ENCODE results near the gene WASHC4.
A peak's percentile ranks its signal among the peaks of the same experiment; 100 is the strongest.
"Not testable (repeated sequence)": the region's sequence is repeated elsewhere in the genome, so short reads cannot be mapped to it uniquely, and the experiment has no call there.

WASHC4 gene

DNA sequence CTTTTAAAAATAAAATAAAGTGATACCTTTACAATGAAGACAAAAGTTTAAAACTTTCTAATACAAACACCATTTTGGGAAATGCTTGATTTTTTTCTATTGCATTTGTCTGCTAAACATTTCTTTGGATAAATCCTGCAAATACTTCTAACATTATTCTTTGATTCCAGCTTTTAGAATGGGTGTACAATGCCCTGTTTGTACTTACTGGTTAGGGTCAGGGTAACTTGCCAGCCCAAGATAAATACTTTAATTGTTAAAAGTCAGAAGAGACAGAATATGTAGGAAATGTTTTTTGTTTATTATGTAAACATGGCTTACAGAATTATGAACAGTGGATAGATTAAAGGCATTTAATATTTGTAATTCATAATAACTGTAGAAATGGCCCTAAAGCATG is 60.5 kb downstream of the WASHC4 start:
- DNase-seq (ENCODE audit: low spot score): no peak

DNA sequence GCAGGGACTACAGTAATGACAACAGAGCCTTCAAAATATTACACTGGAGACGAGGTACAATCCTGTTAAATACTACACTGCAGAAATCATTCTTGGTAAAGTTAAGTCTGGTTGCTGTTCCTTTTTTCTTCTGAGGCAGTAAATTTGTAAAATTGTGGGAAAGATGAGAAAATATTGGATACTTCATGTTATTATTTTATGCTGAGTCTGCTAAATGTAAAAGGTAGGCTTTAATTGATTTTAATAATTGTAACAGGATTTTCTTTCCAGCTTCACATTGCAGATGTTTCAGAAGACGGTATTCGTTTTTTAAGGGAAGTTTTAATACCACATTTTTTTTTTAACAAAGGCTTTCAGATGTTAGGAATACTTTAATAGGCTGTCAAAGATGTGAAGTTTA is 62.6 kb downstream of the WASHC4 start:
- DNase-seq (ENCODE audit: low spot score): no peak

GRCh38 chr12:105171691-105172436 is 64.3 kb downstream of the WASHC4 start:
- DNase-seq (ENCODE audit: low spot score): no peak

DNA sequence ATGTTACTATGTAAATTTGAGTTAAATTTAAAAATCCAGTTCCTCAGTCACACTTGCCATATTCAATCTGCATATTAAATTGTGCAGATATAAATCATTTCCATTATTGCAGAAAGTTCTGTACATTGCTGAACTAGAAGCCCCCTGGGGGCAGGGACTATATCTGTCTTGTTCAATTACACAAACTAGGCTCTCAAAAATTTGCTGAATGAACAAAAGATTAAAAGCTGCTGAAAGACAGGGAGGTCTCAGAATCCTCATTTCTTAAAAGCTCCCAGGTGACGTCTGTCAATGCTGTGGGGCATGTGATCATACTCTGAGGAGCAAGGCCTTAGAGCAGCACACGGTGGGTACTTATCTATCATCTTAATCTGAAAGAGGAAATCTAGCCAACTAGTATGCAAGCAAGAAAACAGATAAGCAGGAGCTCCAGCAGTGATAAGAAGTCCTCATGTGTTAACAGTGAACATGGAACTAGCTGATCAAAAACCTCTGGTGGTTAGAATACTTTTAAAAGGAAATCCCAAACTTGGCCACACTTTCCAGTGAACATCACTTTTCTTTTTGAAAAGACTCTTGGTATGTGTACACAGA is 68.0 kb downstream of the WASHC4 start:
- DNase-seq (ENCODE audit: low spot score): no peak

GRCh38 chr12:105177208-105177607 is 69.7 kb downstream of the WASHC4 start:
- DNase-seq (ENCODE audit: low spot score): no peak

- not testable (repeated sequence) for DNase-seq (ENCODE audit: low spot score)
These were observed 71.6 kb downstream of the WASHC4 start for GRCh38 chr12:105179114-105179513.

DNA sequence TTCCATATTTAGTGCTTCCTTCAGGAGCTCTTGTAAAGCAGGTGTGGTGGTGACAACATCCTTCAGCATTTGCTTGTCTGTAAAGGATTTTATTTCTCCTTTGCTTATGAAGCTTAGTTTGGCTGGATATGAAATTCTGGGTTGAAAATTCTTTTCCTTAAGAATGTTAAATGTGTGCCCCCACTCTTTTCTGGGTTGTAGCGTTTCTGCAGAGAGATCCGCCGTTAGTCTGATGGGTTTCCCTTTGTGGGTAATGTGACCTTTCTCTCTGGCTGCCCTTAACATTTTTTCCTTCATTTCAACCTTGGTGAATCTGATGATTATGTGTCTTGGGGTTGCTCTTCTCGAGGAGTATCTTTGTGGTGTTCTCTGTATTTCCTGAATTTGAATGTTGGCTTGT is 75.9 kb downstream of the WASHC4 start:
- not testable (repeated sequence) for DNase-seq (ENCODE audit: low spot score)

GRCh38 chr12:105183976-105184375 is 76.4 kb downstream of the WASHC4 start:
- DNase-seq (ENCODE audit: low spot score): not testable (repeated sequence)

DNA sequence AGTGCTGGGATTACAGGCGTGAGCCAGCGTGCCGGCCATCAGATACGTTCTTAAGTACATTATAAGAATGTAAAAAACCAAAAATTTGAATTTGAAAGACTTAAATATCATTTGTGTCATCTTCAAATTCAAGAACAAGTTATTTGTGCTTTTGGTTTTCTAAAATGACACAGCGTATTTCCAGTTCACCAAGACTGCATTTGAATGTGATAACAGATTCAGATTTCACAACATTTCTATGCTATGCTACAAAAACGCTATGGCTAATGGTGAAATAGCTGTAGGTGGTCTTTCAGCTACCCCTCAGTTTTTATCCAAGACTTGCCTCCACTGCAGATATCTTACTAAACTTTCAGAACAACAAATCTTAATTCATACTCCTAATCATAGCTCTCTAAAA is 81.8 kb downstream of the WASHC4 start:
- no peak for DNase-seq (ENCODE audit: low spot score)

DNA sequence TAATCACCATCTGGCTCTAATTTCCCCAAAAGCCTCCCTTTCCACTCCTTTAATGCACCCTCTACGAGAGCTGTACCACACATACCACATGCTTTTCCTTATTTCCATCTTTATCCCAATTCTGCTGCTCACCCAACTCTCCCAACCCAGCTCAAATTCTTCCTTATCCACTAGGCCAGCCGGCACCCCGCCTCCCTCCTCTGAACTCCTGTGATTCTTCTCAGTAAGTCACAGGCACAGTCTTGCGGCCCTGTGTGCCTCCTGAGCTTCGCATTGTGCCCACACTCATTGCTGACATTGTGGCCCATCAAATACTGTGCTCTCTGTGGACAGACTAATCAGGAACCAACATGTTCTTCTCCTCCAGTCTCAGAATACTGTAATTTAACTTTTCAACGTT is 83.0 kb downstream of the WASHC4 start:
- no peak for DNase-seq (ENCODE audit: low spot score)

DNA sequence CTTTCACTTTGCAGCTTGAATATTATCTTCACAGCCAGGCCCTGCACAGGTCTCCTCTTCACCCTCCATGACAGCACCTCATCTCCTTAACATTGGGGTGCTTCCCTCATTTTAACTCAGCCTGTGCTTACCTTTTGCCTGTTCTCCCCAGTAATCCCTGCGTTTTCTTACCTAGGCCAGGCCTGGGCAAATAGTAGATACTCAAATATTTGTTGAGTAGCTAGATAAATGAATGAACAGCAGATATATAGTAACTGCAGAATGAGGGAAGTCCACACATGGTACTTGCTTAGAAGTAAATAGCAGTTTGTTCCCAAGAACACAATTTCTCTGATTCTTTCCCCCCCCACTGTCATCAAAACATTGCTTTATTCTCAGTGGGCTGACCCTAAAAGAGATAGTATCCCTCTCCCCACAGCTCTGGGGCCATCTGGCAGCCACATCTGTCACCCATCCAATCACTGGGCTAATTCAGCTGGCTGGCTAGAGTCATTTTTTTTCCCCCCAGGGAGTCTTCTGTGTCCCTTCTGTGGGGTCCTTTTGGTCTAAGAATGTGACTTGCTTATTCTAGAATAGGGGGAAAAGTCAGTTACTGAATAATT is 85.2 kb downstream of the WASHC4 start:
- no peak for DNase-seq (ENCODE audit: low spot score)

GRCh38 chr12:105194947-105195346 is 87.4 kb downstream of the WASHC4 start:
- DNase-seq (ENCODE audit: low spot score): no peak

GRCh38 chr12:105196090-105196489 is 88.6 kb downstream of the WASHC4 start:
- no peak for DNase-seq (ENCODE audit: low spot score)

GRCh38 chr12:105198961-105199360 is 91.4 kb downstream of the WASHC4 start:
- DNase-seq (ENCODE audit: low spot score): no peak

GRCh38 chr12:105200385-105200784 is 92.9 kb downstream of the WASHC4 start:
- no peak for DNase-seq (ENCODE audit: low spot score)

DNA sequence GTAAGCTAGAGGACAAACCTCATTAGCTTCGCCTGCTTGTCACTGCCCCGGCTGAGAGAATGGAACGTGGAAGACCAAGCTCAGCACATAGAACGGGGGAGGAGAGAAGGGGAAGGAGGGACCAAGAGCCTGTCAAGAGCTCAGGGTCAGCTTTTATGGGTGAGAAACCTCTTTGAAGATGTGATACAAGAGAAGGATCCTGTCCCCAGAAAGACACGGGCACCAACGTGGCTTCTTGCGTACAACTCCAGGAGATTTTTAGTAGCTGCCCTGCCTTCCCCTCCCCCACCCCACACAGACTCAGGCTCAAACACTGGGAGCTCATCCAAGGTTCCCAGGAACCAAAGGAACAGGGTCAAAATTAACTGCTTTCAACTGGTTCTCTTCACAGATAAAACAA is 93.8 kb downstream of the WASHC4 start:
- no peak for DNase-seq (ENCODE audit: low spot score)

- no peak for DNase-seq (ENCODE audit: low spot score)
These were observed 94.7 kb downstream of the WASHC4 start for GRCh38 chr12:105202202-105202601.

- DNase-seq (ENCODE audit: low spot score): no peak
These were observed 96.6 kb downstream of the WASHC4 start for GRCh38 chr12:105204127-105204526.

DNA sequence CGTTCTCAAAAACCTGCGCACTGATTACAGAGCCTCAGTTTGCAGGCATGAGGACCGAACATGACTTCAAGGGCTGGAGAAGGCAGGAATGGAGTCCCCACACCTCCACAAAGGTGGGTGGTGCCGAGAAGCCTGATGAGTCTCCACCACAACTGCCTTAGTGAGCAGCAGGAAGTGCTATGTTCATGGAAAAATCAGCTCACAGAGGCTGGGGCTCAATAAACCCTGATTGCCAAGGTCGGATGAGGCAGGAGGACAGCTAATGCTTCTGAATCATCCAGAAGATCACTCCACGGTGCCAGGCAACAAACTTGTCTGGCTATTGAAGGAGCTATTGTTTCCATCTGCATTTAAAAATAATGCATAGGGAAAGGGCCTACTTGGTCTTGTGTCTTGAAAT is 97.4 kb downstream of the WASHC4 start:
- DNase-seq (ENCODE audit: low spot score): no peak

GRCh38 chr12:105205322-105206048 is 98.0 kb downstream of the WASHC4 start:
- no peak for DNase-seq (ENCODE audit: low spot score)

DNA sequence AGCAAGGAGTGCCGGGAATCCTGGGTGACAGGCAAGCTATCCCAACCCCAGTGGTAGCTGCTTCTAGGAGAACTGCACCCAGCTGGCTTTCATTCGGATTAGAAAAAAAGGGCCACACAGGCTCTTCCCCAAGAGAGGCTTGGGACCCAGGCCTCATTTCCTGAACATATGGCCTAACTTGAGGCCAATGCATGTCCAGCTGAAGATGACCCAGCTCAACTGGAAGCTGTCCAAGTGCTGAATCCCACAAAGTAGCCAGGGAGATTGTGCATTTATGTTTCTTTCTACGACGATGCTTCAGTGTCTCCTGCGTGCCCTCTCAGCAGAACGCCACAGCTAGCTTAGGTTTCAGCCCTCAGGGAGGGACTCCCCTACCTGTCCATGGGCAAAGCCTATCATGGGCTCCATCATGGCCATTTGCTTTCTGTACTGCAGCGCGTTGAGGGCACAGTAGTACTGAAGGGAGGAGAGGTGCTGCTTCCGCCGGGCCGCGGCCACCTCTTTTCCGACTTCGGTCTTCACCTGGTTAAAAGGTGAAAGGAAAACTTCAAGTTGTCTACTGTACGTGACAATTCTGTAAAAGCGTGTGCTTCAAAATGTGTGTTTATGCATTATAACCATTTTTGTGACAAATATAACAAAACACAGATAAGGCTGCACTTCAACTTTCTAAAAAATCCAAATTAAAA is 99.3 kb downstream of the WASHC4 start:
- peak; percentile 59 for DNase-seq (ENCODE audit: low spot score)

- no peak for DNase-seq (ENCODE audit: low spot score)
These were observed 101.6 kb downstream of the WASHC4 start for GRCh38 chr12:105209091-105209490.
